AG20443 (cell line): ENCODE data around the gene TERC.

ENCODE experiments used
- DNase-seq: peaks from one replicate; pipeline ENCODE4 v3.0.0; 2012; ENCODE audit warnings: low spot score, mixed read lengths

Gene TERC

DNA sequence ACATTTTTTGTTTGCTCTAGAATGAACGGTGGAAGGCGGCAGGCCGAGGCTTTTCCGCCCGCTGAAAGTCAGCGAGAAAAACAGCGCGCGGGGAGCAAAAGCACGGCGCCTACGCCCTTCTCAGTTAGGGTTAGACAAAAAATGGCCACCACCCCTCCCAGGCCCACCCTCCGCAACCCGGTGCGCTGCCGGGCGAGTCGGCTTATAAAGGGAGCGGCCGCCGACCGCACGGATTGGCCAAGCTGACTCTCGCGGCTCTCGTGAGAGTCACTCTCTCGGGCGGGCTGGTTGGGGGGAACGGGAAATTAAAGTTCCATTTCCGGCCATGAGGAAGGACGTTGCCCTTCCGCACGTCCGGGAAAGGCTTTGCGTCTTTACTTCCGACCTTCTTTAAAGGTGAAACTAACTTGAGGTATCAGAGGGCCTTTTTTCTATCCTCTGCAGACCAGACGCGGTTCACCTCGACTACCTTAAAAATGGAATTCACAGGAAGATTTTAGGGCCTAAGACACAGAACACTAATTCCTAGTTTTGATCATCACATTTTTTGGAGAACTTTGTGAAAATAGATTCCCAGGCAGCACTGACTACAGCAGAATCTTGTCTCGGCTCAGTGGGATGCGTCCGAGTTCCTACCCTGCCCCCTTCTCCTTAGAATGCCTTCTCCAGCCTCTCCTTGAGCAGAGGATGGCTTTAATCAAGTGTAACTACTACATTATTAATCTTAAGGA lies at the start of gene TERC:
Gene TERC, minus strand, starts transcription at position 179 of the 731 bp plus-strand sequence.
- DNase-seq, result peak; percentile 93

DNA sequence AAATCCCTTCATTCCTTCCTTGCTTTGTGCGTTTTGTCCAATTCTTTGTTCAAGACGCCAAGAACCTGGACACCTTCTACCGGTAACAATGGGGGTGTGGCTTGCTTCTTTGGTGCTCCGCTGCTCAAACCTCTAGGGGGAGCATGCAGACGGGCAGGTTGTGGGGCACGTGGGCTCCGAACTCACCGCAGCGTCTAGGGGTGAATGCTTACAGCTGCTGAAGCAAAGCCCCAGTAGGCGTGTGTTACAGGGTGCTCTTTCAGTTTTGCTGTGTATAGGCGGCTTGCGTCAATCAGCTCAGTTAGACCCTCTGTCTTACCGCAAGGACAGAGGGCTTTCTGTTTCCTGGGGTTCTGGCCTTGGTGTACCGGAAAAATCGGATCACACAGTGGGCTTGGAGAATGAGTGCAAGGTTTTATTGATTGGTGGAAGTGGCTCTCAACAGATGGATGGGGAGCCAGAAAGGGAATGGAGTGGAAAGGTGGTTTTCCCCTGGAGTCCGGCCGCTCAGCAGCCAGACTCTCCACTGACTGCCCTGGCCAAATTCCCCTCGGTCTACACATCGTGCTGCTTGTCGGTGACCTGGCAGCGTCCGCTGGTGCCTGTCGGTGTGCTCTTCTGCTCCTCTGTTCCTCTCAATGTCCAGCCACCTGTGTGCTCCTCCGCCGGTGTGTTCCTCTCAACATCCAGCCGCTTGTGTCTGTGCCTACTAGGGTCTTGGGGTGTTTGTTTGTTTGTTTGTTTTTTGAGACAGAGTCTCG lies 49.1 kb upstream of the TERC start:
- DNase-seq, result no peak

DNA sequence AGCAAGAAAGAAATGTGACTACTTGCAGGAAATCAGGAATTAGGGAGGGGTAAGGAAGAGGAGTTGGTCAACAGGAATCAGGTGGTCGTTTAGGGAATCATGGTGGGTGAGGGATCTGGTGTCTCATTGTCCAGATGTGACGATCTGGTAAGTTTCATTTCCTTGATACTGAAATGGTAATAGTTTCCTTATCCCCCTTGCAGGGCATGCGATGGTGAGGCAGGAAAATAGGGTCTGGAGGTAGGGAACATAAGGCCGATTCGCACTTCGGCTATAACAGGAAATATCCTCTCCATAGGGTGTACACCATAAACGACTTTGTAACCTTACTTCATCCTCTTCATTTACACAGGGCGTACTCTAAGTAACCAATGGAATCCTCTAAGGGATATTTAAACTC lies 48.4 kb upstream of the TERC start:
- DNase-seq, result no peak

DNA sequence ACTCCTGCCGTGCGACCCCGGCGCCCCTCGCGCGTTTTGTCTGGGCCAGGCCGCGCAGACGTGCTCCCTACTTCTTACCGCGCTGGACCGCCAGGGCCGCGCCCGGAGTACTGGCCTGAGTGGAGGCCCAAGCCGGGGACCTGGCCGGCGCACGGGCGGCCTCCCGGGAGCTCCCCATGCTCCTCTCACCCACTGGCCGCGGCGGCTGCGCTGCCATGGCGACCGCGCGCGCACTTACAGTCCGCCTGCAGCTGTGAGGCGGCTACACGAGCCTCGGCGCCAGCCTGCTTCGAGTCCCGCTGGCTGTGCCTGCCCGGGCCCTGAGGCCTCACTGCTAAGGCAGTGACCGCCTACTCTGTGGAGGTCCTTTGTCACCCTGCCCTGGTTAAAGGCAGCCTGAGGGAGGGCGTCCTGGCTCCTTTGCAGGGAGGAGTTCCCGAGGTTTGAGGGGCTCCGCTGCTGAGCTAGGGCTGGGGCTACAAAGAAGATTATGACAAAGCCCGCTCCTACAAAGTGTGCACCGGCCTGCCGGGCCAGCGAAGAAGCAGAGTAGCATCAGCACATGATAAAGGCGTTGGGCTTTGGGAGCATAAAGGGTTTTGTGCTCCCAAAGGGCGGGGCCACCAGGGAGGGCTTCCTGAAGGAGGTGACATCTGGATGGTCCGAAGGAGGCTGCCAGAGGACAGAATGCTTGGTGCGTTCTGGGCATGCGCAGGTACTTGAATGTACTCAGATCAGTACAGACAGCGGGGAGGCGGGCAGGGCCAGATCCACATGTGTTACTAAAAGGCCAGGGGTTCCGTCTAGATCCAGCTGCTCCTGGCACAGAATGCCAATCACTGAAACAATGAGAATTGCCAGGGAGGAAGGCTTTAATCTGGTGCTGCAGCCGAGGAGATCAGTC lies 47.7 kb upstream of the TERC start, which contains the start of the genes LRRC34 and LRRIQ4:
Gene LRRC34, minus strand, starts transcription at position 573 of the 904 bp plus-strand sequence. Its CDS starts 356 bp downstream, at position 217.
Gene LRRIQ4, plus strand, starts transcription at position 539 of the 904 bp plus-strand sequence. CDS start 9,052 bp downstream, outside the sequence.
- DNase-seq, result peak; percentile 87

DNA sequence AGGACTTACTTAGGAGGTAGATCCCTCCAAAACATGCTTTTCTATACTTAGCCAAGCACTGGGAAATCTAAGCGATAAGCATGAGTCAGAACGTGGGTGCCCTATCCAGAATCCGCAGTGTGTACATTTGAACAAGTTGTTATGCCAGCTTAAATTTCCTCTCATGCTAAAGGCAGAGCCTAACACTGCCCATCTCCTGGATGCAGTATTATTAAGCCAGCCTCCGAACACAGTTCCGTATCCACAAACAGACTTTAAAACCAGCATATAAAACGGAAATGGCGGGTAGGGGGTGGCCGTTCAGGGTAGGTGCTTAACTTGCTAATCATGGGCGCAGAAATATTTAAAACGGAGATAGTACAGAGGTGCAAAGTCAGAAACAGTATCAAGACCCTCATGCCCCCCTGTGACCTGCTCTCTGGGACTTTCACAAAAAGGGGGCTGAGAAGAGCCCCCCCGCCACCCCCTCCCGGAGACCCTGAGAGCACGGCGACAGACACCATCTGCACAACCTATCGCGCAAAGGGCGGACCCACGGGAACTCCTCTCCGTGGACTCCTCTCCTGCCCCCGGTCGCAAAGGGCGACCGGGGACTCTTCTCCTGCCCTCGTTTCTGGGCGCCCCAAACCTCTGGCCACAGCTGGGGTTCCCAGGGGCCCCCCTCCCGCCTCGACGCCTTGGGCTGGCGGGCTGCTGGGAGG lies 46.9 kb upstream of the TERC start:
- peak; percentile 64 for DNase-seq

DNA sequence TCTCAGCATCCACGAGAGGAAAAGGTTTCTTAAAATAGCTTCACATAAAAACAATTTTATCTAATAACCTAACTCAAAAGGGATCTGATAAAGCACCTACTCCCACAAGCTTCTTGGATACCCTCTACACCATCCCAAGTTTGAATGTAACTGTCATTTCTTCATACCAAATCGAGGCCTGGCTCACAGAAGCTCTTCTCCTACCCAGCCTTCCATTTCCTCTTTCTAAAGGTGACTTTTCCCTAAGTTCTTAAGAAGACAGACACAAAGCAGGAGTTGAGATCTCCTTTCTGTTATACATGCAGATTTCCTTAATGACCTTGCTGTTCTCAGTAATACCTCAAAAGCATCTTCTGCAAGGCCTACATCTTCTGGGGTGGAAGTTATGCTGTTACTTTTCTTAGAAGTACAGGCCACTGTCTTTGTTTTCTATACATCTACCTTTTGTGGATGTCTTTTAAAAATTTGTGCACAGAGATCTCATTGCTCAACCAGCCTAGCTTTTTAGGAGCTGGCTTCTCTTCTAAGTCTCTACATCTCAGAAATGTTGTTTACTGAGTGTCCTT lies 44.5 kb upstream of the TERC start:
- no peak for DNase-seq

DNA sequence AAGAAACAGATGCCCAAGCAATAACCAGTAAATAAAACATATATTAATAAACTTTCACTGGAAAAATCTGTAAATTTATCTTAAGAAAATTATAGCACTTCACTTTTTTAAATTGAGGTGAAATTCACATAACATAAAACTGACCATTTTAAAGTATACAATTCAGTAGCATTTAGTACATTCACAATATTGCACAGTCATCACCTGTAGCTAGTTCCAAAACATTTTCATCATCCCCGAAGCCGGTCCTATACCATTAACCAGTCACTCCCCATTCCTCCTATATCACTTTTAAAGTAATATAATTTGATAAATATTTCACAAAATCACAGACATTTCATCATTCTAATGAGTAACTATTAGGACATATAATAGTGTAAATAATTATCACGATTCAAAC lies 39.8 kb upstream of the TERC start:
- DNase-seq, result no peak

DNA sequence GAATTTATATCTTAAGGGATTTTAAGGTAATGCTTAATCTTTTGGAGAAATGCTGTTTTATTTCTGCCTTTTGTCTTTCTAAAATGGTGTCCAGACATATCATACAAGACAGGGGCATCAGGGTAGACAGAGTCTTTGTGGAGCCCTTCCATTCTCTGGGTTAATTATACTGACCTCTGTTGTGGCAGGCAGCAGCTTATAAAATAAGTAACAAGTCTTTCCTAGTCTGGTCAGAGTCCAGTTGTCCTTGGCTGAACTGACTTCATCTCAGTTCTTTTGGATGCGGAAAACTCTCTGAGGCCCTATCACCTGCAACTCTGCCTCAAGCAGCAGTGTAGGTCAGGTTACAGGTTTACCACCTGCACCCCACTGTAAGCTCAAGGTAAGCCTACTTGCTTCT lies 27.5 kb upstream of the TERC start:
- DNase-seq, result no peak

DNA sequence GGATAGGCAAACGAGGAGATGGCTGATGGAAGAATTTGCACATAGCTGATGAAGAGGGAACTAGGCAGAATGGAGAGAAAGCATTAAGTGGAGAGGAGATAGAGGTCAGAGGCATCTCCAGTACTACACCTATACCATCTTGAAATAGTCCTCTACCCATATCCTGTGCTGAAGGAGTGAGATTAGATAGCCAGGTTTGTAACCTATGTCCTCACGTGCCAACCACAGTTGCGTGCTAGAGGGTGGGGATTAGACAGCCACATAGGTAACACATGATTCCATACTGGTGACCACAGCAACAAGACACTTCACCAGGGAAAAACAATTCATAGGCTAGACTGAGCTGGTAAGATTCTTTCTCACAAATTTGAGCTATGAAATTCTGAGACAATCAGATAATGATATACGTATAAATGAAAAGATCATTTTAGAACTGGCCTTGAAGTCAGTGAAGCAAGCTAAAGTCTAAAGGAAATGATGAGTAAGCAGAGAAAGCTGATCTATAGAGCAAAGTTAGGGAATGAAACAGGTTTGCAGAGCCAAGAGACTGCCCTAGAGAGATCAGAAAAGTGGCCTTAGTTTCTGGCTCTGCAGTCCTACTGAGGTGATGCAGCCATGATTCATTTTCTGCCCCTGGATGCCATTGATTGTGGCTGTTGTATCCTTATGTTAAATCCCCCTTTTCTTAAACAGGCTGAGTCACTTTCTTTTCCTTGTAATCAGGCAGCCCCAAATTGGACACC lies 26.0 kb upstream of the TERC start:
- no peak for DNase-seq

DNA sequence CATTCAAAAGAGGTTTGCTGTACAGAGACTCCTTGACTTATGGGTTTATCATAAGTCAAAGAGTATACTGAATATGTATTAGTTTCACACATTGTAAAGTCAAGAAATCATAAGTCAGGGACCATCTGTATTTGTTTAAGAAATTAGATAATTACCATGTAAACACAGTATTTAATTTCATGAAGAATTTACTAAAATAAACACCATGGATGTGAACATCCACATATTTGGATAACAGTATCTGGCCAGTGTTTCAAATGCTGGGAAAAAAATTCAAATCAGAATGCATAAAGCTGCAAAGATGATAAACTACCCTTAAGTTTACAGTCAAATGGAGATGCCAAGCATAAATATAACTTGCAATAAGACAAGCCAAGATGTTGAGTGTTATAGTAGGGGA lies 25.4 kb upstream of the TERC start:
- DNase-seq, result no peak

DNA sequence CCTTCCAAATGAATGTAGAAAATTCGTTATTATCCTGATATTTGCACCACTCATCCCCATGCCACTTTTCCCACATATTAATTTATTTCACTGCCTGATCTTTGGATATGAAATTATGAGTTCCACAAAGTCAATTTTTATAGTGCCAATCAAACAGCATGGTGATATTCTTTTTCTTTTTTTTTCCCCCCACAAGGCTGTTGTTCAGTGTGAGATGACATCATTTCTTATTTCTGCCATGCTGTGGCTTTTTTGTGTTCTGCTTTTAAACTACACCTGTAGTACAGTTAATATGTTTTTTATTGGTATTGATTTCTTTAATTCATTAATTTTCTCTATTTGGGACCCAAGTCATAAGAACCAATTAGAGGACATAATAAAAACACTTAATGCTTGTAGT lies 22.9 kb upstream of the TERC start:
- no peak for DNase-seq

DNA sequence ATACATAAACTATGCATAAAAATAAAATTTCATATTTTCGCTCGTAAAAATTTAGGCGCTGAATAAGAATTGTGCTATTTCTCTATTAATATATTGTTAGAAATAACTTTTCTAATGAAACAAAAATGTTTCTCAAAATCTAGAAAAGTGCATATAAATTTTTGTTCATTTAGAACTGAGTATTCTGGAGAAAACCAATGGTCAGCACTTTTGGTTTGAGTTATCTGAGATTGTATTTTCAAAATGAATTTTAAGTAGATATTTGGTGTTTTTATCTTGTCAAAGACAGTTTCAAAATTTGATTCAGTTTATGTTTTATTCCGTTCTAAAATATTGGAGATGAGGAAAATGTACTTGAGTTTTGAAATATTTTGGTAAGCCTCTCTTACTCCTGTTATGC lies 22.3 kb upstream of the TERC start:
- no peak for DNase-seq

DNA sequence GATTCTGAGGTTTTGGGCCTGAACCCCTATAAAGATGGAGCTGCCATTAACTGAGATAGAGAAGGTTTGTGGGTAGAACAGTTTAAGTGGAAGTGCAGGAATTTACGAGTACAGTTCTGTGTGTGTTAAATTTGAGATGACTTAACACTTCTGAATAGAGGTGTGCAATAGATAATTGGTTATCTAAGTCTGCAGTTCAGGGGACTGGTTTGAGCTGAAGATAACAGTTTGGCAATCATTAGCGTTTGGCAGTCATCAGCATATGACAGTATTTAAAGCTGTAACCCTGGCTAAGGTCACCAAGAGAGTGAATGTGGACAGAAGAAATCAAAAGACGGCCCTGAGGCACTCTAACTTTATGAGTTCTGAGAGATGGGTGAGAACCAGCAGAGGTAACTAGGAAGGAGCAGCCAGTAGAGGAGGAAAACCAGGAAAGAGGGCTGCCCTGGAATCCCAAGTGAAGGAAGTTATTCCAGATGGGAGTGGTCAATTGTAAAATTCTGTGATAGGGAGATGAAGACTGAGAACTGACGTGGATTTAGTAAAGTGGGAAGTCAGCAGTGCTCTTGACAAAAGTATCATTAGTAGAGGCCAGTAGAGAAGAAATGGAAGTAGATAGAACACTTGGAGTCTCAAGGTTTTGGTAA lies 16.5 kb upstream of the TERC start:
- no peak for DNase-seq

DNA sequence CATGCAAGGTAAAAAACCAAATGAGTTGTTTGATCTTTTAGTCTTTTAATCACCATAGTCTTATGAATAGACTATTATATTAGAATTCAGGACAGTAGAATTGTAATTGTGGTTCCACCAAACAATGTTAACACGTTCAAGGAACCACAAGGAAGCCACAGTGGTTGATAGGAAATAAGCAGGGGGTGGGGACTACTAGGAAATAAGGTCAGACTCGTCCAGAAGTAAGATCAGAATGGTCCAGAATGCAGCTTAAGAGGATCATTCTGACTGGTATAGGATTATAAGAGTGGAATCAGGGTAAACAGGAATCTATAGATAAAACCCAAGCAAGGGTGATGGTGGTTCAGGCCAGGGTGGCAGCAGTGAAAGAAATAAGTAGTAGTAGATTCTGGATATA lies 15.9 kb upstream of the TERC start:
- DNase-seq, result no peak

DNA sequence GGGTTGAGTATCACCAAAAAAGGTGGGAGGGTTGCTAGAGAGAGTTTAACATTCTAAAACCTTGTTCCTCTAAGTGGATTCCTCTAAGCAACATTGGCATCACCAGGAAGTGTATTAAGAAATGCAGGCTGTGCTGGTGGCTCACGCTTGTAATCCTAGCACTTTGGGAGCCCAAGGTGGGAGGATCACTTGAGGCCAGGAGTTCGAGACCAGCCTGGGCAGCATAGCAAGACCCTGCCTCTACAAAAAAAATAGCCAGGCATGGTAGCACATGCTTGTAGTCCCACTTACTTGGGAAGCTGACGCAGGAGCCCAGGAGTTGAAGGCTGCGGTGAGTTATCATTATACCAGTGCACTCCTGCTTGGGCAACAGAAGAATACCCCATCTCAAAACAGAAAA lies 13.0 kb upstream of the TERC start:
- no peak for DNase-seq

DNA sequence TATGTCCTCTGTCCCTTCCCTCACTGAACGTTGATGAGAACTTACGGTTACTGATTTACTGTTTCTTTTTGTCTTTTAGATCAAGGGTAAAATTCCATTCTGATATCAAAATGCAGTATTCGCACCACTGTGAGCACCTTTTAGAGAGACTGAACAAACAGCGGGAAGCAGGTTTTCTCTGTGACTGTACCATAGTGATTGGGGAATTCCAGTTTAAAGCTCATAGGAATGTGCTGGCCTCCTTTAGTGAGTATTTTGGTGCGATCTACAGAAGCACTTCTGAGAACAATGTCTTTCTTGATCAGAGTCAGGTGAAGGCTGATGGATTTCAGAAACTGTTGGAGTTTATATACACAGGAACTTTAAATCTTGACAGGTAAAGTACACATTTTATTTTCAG lies 9.3 kb upstream of the TERC start:
- no peak for DNase-seq

DNA sequence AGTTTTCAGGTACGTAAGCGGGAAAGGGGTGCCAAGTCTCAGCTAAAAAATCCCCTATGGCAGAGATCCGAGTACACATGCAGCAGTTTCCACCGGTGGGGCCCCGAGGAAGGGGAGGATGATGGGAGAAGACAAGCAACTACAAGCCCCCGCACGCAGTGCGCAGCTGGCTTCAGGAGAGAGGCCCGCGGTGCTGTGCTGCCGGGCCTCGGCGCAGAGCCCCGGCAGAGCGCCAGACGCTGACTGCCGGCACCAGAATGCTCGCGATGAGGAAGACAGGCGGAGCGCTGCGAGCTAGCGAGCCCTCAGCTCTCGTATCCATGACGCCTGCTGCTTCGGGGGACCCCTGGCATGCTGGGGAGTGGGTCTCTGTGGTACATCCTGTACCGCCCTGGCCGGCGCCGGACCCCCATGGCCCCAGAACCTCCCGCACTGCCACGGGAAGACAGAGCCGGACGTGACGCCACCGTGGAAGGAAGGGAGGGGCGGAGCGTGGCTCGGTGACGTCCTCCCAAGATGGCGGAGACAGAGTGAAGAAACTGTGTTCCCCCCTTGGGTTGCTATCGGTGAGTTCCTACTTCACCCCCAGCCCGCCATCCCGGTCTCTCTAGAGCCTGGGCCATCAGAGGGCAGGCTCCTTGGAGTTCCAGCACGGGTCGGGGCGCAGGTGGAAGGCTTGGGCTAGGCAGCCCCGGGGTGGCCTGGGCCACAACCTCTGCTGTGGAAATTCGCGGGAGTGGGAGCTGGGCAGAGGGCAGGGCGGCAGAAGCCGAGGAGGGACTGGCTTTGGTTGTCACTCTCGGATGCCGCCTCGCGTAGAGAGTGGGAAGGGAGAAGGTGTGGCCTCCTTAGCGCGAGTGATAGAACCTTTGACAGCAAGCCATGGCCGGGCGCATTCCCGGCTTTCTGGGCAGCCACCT lies 8.3 kb upstream of the TERC start, which contains the start of gene MYNN:
Gene MYNN, plus strand, starts transcription at position 500 of the 920 bp plus-strand sequence. CDS start 900 bp downstream, outside the sequence.
- peak; percentile 88 for DNase-seq

DNA sequence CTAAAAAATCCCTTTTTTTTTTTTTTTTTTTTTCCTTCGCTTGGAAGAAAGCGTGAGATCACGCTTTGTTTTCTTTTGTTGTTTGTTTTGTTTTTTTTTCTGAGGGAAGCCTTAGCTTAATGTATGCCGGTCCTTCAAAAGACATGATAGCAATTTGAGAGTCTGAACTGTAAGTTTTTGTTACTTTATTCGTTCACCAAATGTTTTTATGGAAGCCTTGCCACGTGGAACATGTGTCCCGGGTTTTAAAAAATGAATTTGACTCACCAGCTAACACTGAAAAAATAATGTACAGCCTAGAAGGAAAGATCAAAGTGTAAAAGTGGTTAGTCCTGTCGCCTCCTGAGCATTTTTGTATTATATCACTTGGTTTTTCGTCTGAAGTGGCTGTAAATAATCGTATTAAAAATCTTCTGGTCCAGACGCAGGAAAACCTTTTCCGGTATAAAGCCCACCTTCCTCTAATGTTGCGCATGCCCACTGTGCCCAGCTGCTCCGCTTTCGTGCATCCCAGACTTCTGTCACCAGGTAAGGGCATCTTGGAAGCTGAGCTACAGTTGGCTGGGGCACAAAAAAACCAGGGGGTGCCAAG lies 7.5 kb upstream of the TERC start:
- DNase-seq, result peak; percentile 71
